ENCODE measurements around the gene MX2. TPM values are rescaled to one million over a fixed set of nuclear protein-coding genes. Genes with fewer than 3 reads are reported as not detected.

MX2 gene
- total and polyA plus RNA-seq, 2 donors (not counting 3 experiments of a cell fraction or from before 2014, with no cell fraction given): 0.01 TPM; not detected in 1

DNA sequence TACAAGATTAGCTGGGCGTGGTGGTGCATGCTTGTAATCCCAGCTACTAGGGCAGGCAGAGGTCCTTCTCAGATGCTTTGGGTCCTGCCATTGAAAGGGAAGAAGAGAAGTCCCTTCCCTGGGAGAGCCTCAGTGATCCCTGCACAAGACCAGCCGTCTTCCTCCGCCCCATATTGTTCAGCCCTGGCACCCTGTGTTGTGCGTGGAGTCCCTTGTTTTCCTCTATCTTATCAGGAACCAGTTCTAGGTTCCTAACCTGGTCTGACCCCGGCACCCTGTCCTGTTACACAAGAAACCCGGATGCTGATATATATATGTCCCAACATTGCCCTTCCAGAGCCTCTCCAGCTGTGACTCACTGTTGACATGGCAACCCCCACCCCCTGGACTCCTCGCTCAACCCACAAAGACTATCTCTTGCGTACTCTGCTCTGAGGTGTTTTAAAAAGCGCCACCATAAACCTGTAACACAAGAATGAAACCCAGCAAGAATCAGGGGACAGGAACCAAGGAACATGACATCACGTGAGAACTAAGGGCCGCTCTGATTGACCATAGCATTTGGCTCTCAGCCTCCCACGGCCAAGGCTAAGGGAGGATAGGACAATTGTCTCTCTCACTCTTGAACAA is 4.8 kb downstream of the MX2 start:
- Histone ChIP-seq H3K27ac (ENCODE audit: insufficient read depth, low read depth, low read length) (no peak overlapping the region), H3K36me3 (ENCODE audit: control insufficient read depth in 2 of 2, extremely low read depth in 1 of 2, insufficient read depth in 2 of 2, low read length in 2 of 2) (no peaks in the 10 kb centered on the region), H3K4me1 (ENCODE audit: control insufficient read depth, extremely low read depth, insufficient read depth, low read length) (no peaks in the 10 kb centered on the region), H3K9ac (replicated peaks; ENCODE audit: extremely low read depth, insufficient read depth, low read length) (no peak overlapping the region), H2AFZ (ENCODE audit: low read depth, low read length) (no peak overlapping the region), H3K9me3 (replicated peaks; ENCODE audit: control insufficient read depth, insufficient read depth, low read length) (no peaks in the 10 kb centered on the region), H3K79me2 (ENCODE audit: control insufficient read depth, insufficient read depth, low read length) (no peaks in the 10 kb centered on the region), H3K27me3 (ENCODE audit: control insufficient read depth in 2 of 2, insufficient read depth in 2 of 2, low read length in 2 of 2) (no peaks in the 10 kb centered on the region), H3K4me3 (replicated peaks in 1 of 3; ENCODE audit: insufficient read depth in 1 of 3, low read depth in 1 of 3, low read length in 3 of 3) (no peak overlapping the region), H3K9me1 (replicated peaks; ENCODE audit: control insufficient read depth, extremely low read depth, insufficient read depth, low read length) (no peaks in the 10 kb centered on the region), H4K20me1 (replicated peaks; ENCODE audit: control insufficient read depth, extremely low read depth, insufficient read depth, low read length) (no peaks in the 10 kb centered on the region), H3K4me2 (ENCODE audit: insufficient read depth, low read length) (no peak overlapping the region)
- FAIRE-seq (no peak), DNase-seq (ENCODE audit: low read depth, low spot score) (no peak)
- no TSS peak for BruUV-seq (replicated peaks)
- no peak for TF ChIP-seq EZH2 (IDR thresholded peaks at IDR 0.05; ENCODE audit: borderline replicate concordance, low read depth, low read length, severe bottlenecking)
- no peak for TF ChIP-seq MYC (IDR thresholded peaks at IDR 0.05; ENCODE audit: low read depth, low read length)
- TF ChIP-seq FOS (IDR thresholded peaks at IDR 0.05; ENCODE audit: borderline replicate concordance, insufficient read depth, low read length): no peak
- TF ChIP-seq, protein P1, sequence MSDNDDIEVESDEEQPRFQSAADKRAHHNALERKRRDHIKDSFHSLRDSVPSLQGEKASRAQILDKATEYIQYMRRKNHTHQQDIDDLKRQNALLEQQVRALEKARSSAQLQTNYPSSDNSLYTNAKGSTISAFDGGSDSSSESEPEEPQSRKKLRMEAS (IDR thresholded peaks at IDR 0.05; ENCODE audit: insufficient read depth, insufficient read length): no peak
- TF ChIP-seq, protein P2, sequence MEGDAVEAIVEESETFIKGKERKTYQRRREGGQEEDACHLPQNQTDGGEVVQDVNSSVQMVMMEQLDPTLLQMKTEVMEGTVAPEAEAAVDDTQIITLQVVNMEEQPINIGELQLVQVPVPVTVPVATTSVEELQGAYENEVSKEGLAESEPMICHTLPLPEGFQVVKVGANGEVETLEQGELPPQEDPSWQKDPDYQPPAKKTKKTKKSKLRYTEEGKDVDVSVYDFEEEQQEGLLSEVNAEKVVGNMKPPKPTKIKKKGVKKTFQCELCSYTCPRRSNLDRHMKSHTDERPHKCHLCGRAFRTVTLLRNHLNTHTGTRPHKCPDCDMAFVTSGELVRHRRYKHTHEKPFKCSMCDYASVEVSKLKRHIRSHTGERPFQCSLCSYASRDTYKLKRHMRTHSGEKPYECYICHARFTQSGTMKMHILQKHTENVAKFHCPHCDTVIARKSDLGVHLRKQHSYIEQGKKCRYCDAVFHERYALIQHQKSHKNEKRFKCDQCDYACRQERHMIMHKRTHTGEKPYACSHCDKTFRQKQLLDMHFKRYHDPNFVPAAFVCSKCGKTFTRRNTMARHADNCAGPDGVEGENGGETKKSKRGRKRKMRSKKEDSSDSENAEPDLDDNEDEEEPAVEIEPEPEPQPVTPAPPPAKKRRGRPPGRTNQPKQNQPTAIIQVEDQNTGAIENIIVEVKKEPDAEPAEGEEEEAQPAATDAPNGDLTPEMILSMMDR (IDR thresholded peaks at IDR 0.05; ENCODE audit: extremely low read depth in 1 of 2, insufficient read depth in 1 of 2, low read depth in 1 of 2, low read length in 2 of 2): no peak
- no peak for TF ChIP-seq POLR2A (IDR thresholded peaks at IDR 0.05; ENCODE audit: low read depth, low read length)
- no peak for TF ChIP-seq POLR2AphosphoS5 (IDR thresholded peaks at IDR 0.05; ENCODE audit: insufficient read depth, low read depth, low read length)
- TF ChIP-seq JUN (IDR thresholded peaks at IDR 0.05; ENCODE audit: borderline replicate concordance, insufficient read depth, insufficient read length, low read depth): no peak
- TF ChIP-seq GATA2 (IDR thresholded peaks at IDR 0.05; ENCODE audit: insufficient read depth, insufficient read length, low read depth, low read length): no peak
- ChIA-PET CTCF (interaction anchor here (1.2 kb wide), 1 partner anchor 83 kb away, joined by 4 read pairs; no protein-coding TSS in a partner anchor), POLR2A (no interaction called here)
- intact Hi-C loops (cut with micrococcal nuclease): no loop called here
- dilution Hi-C loops (cut with MboI; ENCODE audit: extremely low pct_ligation_motif_present, low sequenced_read_pairs): no loop called here

Measured in endothelial cell of umbilical vein (primary cell).